Ascending aorta (tissue), 2 donors: ENCODE results near the gene SND1. TPM values are rescaled to one million over a fixed set of nuclear protein-coding genes. Genes with fewer than 3 reads are reported as not detected.

Source experiments
- DNase-seq, 2 donors: peaks; one replicate each; pipeline ENCODE4 v3.0.0-alpha.2; 2019; ENCODE audit warnings: low spot score in 2 of 2
- H3K27ac ChIP-seq, 2 donors: fragments of 200-600 bp; sonication (generic); one replicate each; pipeline ENCODE4 v1.5.1; 2016 to 2017; ENCODE audit warnings: mild to moderate bottlenecking in 1 of 2
- H3K27me3 ChIP-seq: fragments of 200-600 bp; sonication (generic); one replicate; pipeline ENCODE4 v1.5.1; 2017
- H3K36me3 ChIP-seq, 2 donors: fragments of 200-600 bp; sonication (generic); one replicate each; pipeline ENCODE4 v1.5.1; 2016
- H3K4me1 ChIP-seq, 2 donors: fragments of 200-600 bp; sonication (generic); one replicate each; pipeline ENCODE4 v1.5.1; 2016 to 2017; ENCODE audit warnings: mild to moderate bottlenecking in 1 of 2
- H3K4me3 ChIP-seq, 2 donors: fragments of 200-600 bp; sonication (generic); one replicate each; pipeline ENCODE4 v1.5.1; 2016 to 2017; ENCODE audit warnings: mild to moderate bottlenecking in 1 of 2
- H3K9me3 ChIP-seq, 2 donors: fragments of 200-600 bp; sonication (generic); one replicate each; pipeline ENCODE4 v1.5.1; 2016
- CTCF ChIP-seq, 3 experiments: fragments of 200-600 bp in 2 of 3; fragments of 450-650 bp in 1 of 3; sonication (generic) in 2 of 3; IDR thresholded peaks; one replicate each; pipeline ENCODE4 v1.5.1; 2016 to 2019; ENCODE audit warnings: antibody characterized with exemption in 3 of 3, mild to moderate bottlenecking in 1 of 3, moderate library complexity in 1 of 3
- intact Hi-C: fragments of 100-400 bp; cut with DNase I; formaldehyde crosslinking; loops from one replicate; pipeline ENCODE4 v1.15.1; 2023
- total RNA-seq: library from RNA; depleted of rRNA; stranded (reverse); fragments of >200 nt; gene quantifications from one replicate; pipeline ENCODE4 v1.1.0, GENCODE V29; 2016

SND1 gene
- total RNA-seq, 1 donor from 2014 or later, result 93.8 TPM

DNA sequence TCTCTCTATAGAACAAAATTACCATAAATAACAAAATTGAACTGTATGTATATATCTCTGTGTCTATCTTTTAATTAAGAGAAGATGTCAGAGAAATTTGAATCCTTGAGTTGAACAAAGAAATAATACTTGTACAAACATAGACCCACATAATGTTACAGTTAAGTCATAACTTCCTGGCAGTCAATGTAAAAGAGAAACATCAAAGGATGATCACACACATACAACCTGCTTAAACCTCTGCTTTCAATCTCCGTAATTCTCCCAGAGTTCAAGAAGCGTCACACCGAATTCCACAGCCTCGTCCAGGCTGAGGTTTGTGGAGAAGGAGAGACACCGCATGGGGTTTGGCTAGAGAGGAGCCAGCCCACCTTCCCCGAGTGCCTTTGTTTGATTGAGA is 419.4 kb downstream of the SND1 start:
- intact Hi-C loops, result no loop called here
- no peak for TF ChIP-seq CTCF (IDR thresholded peaks at IDR 0.05)
- H3K4me1 ChIP-seq, result no peaks in the 10 kb centered on the region

DNA sequence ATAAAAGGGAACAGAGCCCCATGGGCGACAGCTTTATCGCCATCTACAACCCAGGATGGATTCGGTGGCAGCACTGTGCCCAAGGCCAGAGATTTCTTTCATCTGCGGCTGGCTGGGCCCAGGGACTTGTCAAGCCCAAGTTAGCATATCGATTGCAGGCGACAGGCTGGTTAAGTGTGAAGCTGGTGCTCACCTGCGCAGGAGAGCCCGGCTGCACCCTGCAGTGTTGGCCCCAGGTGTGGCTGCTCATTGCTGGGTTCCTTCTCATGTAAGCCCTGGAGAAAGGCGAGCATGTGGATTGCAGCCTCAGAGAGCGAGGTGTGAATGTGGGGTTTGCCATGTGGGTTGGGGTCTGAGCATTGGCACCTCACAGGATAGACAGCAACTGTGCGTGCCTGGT is 419.8 kb downstream of the SND1 start:
- H3K36me3 ChIP-seq, result peaks cover 13 to 20% of the 10 kb centered on the region in 2 donors
- no peak overlapping the region for H3K27ac ChIP-seq
- TF ChIP-seq CTCF (IDR thresholded peaks at IDR 0.05), result no peak
- H3K4me1 ChIP-seq, result no peaks in the 10 kb centered on the region
- H3K9me3 ChIP-seq, result no peaks in the 10 kb centered on the region
- DNase-seq, result no peak
- intact Hi-C loops, result no loop called here
- no peak overlapping the region for H3K4me3 ChIP-seq
- no peaks in the 10 kb centered on the region for H3K27me3 ChIP-seq

More for the DNA sequence above, 419.4 kb downstream of the SND1 start:
- Histone ChIP-seq H3K27me3 (no peaks in the 10 kb centered on the region), H3K36me3 (peaks cover 13 to 16% of the 10 kb centered on the region in 2 donors), H3K9me3 (no peaks in the 10 kb centered on the region), H3K27ac (no peak overlapping the region), H3K4me3 (no peak overlapping the region)
- DNase-seq, result no peak

DNA sequence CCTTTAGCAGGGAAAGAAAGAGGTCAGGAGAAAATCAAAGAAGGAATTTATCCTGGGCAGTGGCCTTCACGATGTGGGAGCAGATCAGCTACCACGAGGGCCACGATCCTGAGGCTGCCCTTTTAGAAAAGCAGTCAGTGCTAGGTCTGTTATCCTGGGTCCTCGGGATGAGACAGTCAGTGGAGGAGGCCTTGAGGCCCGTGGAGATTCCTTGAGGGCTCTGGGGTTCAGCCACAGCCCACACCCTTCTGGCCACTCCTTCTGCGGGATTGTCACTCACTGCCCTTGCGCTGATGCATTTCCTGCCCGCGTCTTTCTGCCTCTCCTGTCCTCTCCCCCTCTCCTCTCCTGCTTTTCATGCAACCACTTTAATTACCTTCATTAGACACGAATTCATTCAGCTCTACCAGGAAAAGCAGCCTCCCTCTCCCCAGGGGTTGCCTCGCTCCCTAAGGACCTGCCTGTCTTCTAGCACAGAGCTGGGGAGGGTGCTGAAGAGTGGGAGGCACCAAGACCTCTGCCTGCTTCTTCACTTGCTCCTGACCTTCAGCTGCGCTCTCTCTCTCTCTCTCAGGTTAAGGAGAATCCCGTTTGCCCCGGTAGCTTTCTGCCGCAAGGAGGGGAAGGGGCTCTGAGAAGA is 421.8 kb downstream of the SND1 start:
- intact Hi-C loops, result no loop called here

GRCh38 chr7:128074336-128074735 is 422.3 kb downstream of the SND1 start:
- no peaks in the 10 kb centered on the region for H3K27me3 ChIP-seq
- H3K9me3 ChIP-seq, result no peaks in the 10 kb centered on the region
- H3K4me1 ChIP-seq, result no peaks in the 10 kb centered on the region
- no peak overlapping the region for H3K27ac ChIP-seq
- intact Hi-C loops, result no loop called here
- DNase-seq, result no peak
- peaks cover 36 to 41% of the 10 kb centered on the region in 2 donors for H3K36me3 ChIP-seq
- no peak for TF ChIP-seq CTCF (IDR thresholded peaks at IDR 0.05)
- H3K4me3 ChIP-seq, result no peak overlapping the region

More for the DNA sequence above, 421.8 kb downstream of the SND1 start:
- H3K4me1 ChIP-seq, result no peaks in the 10 kb centered on the region
- H3K4me3 ChIP-seq, result no peak overlapping the region
- DNase-seq, result no peak
- H3K9me3 ChIP-seq, result no peaks in the 10 kb centered on the region
- H3K27me3 ChIP-seq, result no peaks in the 10 kb centered on the region
- H3K36me3 ChIP-seq, result peaks cover 33 to 37% of the 10 kb centered on the region in 2 donors
- TF ChIP-seq CTCF (IDR thresholded peaks at IDR 0.05), result no peak
- no peak overlapping the region for H3K27ac ChIP-seq

GRCh38 chr7:128074736-128075135 is 422.7 kb downstream of the SND1 start:
- Histone ChIP-seq H3K27me3 (no peaks in the 10 kb centered on the region), H3K4me1 (no peaks in the 10 kb centered on the region), H3K36me3 (peaks cover 36 to 45% of the 10 kb centered on the region in 2 donors), H3K4me3 (no peak overlapping the region), H3K27ac (no peak overlapping the region), H3K9me3 (no peaks in the 10 kb centered on the region)
- no peak for TF ChIP-seq CTCF (IDR thresholded peaks at IDR 0.05)
- no peak for DNase-seq
- intact Hi-C loops, result no loop called here
